Thyroid gland (tissue), 4 donors: Measurements from ENCODE around the gene ANKFY1. TPM values are rescaled to one million over a fixed set of nuclear protein-coding genes. Genes with fewer than 3 reads are reported as not detected.

ENCODE experiments used
- DNase-seq, 2 donors: peaks; one replicate each; pipeline ENCODE4 v3.0.0-alpha.2; 2019
- H3K27ac ChIP-seq, 3 donors: fragments of 200-600 bp; sonication (generic); 1 replicate in 2 of 3; 2 replicates in 1 of 3; pipeline ENCODE4 v1.5.1; 2016 to 2019; ENCODE audit warnings: mild to moderate bottlenecking in 1 of 3, moderate library complexity in 1 of 3
- H3K27me3 ChIP-seq: fragments of 200-600 bp; sonication (generic); one replicate; pipeline ENCODE4 v1.5.1; 2019
- H3K36me3 ChIP-seq, 2 donors: fragments of 200-600 bp; sonication (generic); one replicate each; pipeline ENCODE4 v1.5.1; 2016 to 2019
- H3K4me1 ChIP-seq, 2 donors: fragments of 200-600 bp; sonication (generic); one replicate each; pipeline ENCODE4 v1.5.1; 2017 to 2019
- H3K4me3 ChIP-seq, 3 donors: fragments of 200-600 bp; sonication (generic); replicated peaks in 1 of 3; 1 replicate in 2 of 3; 2 replicates in 1 of 3; pipeline ENCODE4 v1.5.1; 2016; ENCODE audit warnings: mild to moderate bottlenecking in 1 of 3
- H3K9me3 ChIP-seq: fragments of 200-600 bp; sonication (generic); one replicate; pipeline ENCODE4 v1.5.1; 2017
- CTCF ChIP-seq, 6 experiments: fragments of 200-600 bp in 3 of 6; fragments of 450-650 bp in 3 of 6; sonication (generic) in 3 of 6; IDR thresholded peaks; one replicate each; pipeline ENCODE4 v1.5.1; 2016 to 2019; ENCODE audit warnings: antibody characterized with exemption in 6 of 6, mild to moderate bottlenecking in 2 of 6, inconsistent platforms in 1 of 6, moderate library complexity in 1 of 6
- POLR2A ChIP-seq, 2 donors: fragments of 450-650 bp; IDR thresholded peaks; one replicate each; pipeline ENCODE4 v1.6.1; 2017; ENCODE audit warnings: antibody characterized with exemption in 2 of 2, mild to moderate bottlenecking in 2 of 2, moderate library complexity in 1 of 2
- whole genome bisulfite sequencing, 2 donors: methylation state at CpG; one replicate each; pipeline ENCODE4 v1.1.5; 2017; 5-methylcytosine and 5-hydroxymethylcytosine counted together
- intact Hi-C: fragments of 100-400 bp; cut with DNase I; formaldehyde crosslinking; loops from one replicate; pipeline ENCODE4 v1.15.1; 2023
- total RNA-seq, 4 donors: library from RNA; depleted of rRNA; stranded (reverse); fragments of >200 nt; gene quantifications; one replicate each; pipeline ENCODE4 v1.2.3, GENCODE V29; 2016

Gene ANKFY1
- total RNA-seq, 4 donors from 2014 or later, result 36.8 to 51.3 (median 46.3) TPM

GRCh38 chr17:4270736-4271135, 7.0 kb upstream of the ANKFY1 start:
- Histone ChIP-seq H3K4me3 (no peak overlapping the region), H3K36me3 (peaks cover 0 to 8% of the 10 kb centered on the region in 2 donors), H3K9me3 (no peaks in the 10 kb centered on the region), H3K4me1 (no peaks in the 10 kb centered on the region), H3K27ac (no peak overlapping the region), H3K27me3 (no peaks in the 10 kb centered on the region)
- DNase-seq, result no peak
- intact Hi-C loops, result no loop called here
- no peak for TF ChIP-seq CTCF (IDR thresholded peaks at IDR 0.05)
- no peak for TF ChIP-seq POLR2A (IDR thresholded peaks at IDR 0.05)
- 55 to 65% methylated on average over 3 of the region's 3 CpGs for WGBS, 2 donors

- no peaks in the 10 kb centered on the region for H3K27me3 ChIP-seq
- peaks cover 0 to 8% of the 10 kb centered on the region in 2 donors for H3K36me3 ChIP-seq
- DNase-seq, result no peak
- intact Hi-C loops, result loop anchor here (10.0 kb wide), 1 partner anchor 55 kb away; no protein-coding TSS in a partner anchor
- H3K4me3 ChIP-seq, result no peak overlapping the region
- 84 to 90% methylated on average over 4 of the region's 4 CpGs for WGBS, 2 donors
- no peaks in the 10 kb centered on the region for H3K4me1 ChIP-seq
- no peaks in the 10 kb centered on the region for H3K9me3 ChIP-seq
- TF ChIP-seq CTCF (IDR thresholded peaks at IDR 0.05) (no peak), POLR2A (IDR thresholded peaks at IDR 0.05) (no peak)
- H3K27ac ChIP-seq, result no peak overlapping the region
Observed at GRCh38 chr17:4269915-4270314, 6.1 kb upstream of the ANKFY1 start.

- no peak overlapping the region for H3K4me3 ChIP-seq
- peaks cover 0 to 8% of the 10 kb centered on the region in 2 donors for H3K36me3 ChIP-seq
- 91% methylated on average over 8 of the region's 8 CpGs for WGBS, 2 donors
- H3K9me3 ChIP-seq, result no peaks in the 10 kb centered on the region
- H3K4me1 ChIP-seq, result peaks cover 10 to 11% of the 10 kb centered on the region in 2 donors
- no peak for DNase-seq
- no peak overlapping the region for H3K27ac ChIP-seq
- no peaks in the 10 kb centered on the region for H3K27me3 ChIP-seq
- intact Hi-C loops, result loop anchor here (10.0 kb wide), 1 partner anchor 53 kb away; no protein-coding TSS in a partner anchor
- TF ChIP-seq CTCF (IDR thresholded peaks at IDR 0.05), result no peak
- TF ChIP-seq POLR2A (IDR thresholded peaks at IDR 0.05), result no peak
Observed at GRCh38 chr17:4267402-4267801, 3.6 kb upstream of the ANKFY1 start.

GRCh38 chr17:4266550-4266949, 2.8 kb upstream of the ANKFY1 start:
- peaks cover 0 to 3% of the 10 kb centered on the region in 2 donors for H3K36me3 ChIP-seq
- no peak overlapping the region for H3K4me3 ChIP-seq
- WGBS, 2 donors, result 79 to 81% methylated on average over 7 of the region's 7 CpGs
- H3K27me3 ChIP-seq, result no peaks in the 10 kb centered on the region
- H3K4me1 ChIP-seq, result peaks cover 12 to 19% of the 10 kb centered on the region in 2 donors
- DNase-seq, result no peak
- intact Hi-C loops, result loop anchor here (10.0 kb wide), 1 partner anchor 52 kb away; no protein-coding TSS in a partner anchor
- no peak for TF ChIP-seq CTCF (IDR thresholded peaks at IDR 0.05)
- TF ChIP-seq POLR2A (IDR thresholded peaks at IDR 0.05), result no peak
- H3K9me3 ChIP-seq, result no peaks in the 10 kb centered on the region
- no peak overlapping the region for H3K27ac ChIP-seq

- Histone ChIP-seq H3K27ac (peak overlapping the region in 1 of 3 donors; percentile 63), H3K4me3 (peak overlapping the region in 2 of 3 donors; percentile 98 to 99), H3K36me3 (no peaks in the 10 kb centered on the region), H3K27me3 (no peaks in the 10 kb centered on the region), H3K4me1 (peaks cover 12 to 19% of the 10 kb centered on the region in 2 donors), H3K9me3 (no peaks in the 10 kb centered on the region)
- DNase-seq, result no peak
- no peak for TF ChIP-seq POLR2A (IDR thresholded peaks at IDR 0.05)
- no peak for TF ChIP-seq CTCF (IDR thresholded peaks at IDR 0.05)
- intact Hi-C loops, result loop anchor here (10.0 kb wide), 1 partner anchor 48 kb away; no protein-coding TSS in a partner anchor
- 56% methylated on average over 8 of the region's 8 CpGs for WGBS, 2 donors
Observed at GRCh38 chr17:4262703-4263102, 1.1 kb downstream of the ANKFY1 start.
